HG03196 (cell line): ENCODE measurements around the gene GDPD4.

ENCODE experiments used
- ATAC-seq: cut with Tn5 transposase; IDR thresholded peaks from one replicate; pipeline ENCODE4 v1.9.1; 2021; ENCODE audit not compliant: unreplicated experiment

The GDPD4 gene

DNA sequence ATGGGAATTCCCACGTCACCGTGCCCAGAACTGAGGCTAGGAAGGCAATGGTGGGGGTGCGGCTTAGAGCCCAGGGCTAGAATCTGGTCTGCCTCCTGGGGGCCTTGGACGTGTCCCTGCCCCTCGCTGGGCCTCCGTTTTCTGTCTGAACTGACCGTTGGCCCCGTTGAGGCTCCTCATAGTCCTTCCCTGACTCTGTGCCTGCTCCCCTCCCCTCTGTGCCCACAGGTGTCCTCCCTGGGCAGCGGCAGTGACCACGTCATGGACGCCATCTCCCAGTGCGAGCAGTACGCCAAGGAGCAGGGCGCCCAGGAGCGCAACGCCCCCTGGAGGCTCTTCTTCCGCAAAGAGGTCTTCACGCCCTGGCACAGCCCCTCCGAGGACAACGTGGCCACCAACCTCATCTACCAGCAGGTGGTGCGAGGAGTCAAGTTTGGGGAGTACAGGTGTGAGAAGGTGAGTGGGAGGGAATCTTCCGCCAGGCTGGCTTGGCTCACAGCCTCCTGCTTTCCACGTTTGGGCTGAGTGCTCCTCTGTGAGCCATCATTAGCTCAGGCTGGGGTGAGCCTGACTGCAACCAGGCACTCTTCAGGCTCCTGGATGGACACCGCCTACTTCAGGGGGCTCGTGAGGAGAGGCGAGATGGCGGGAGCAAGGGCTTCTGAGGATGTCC is 109.5 kb downstream of the GDPD4 start:
- ATAC-seq, result no peak

DNA sequence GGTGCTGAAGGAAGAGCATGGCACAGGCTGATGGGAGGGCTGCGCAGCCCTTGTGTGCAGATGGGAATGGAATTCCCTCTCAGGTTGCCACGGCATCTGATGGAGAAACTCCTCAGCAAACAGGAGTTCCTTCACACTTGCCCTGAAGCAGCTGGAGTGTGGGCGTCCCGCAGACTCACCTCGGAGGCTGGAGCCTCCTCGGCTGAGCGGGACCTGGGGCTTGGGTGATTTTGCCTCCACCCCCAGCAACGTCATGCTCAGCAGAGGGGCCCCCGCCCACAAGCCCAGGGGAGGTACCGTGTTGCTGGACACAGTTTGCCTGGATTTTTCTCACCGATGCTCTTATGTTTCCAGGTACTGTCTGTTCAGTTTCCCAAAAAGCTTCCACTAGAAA is 110.1 kb downstream of the GDPD4 start:
- no peak for ATAC-seq

DNA sequence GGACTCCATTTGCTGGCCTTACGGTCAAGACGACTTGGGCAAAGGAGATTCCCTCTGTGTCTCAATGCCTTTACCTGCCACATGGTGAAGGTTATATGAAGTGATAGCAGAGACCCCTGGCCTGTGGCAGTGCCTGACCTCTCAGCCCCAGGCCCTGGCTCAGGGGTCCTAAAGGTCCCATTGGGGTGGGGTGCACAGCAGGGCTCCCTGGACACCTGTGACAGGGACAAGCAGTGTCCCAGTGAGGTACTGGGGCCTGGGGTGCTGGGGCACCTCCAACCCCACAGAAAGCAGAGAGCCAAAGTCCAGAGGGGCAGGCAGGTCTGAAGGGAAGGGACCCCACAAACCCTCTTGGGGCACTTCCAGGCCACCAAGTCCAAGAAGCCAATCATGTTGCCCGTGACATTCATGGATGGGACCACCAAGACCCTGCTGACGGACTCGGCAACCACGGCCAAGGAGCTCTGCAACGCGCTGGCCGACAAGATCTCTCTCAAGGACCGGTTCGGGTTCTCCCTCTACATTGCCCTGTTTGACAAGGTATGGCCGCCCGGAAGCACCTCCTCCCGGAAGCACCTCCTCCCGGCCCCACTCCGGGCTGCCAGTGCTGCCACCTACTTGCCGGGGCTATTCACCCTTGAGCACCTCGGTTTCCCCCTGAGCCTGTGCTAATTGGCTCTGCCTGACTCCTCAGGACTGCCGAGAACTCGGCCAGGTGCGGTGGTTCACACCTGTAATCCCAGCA is 111.0 kb downstream of the GDPD4 start:
- ATAC-seq, result no peak

- ATAC-seq, result no peak
Observed at GRCh38 chr11:77189588-77190210, 111.8 kb downstream of the GDPD4 start.

- no peak for ATAC-seq
Observed at GRCh38 chr11:77188633-77189491, 112.6 kb downstream of the GDPD4 start.

- no peak for ATAC-seq
Observed at GRCh38 chr11:77187776-77188632, 113.5 kb downstream of the GDPD4 start.

DNA sequence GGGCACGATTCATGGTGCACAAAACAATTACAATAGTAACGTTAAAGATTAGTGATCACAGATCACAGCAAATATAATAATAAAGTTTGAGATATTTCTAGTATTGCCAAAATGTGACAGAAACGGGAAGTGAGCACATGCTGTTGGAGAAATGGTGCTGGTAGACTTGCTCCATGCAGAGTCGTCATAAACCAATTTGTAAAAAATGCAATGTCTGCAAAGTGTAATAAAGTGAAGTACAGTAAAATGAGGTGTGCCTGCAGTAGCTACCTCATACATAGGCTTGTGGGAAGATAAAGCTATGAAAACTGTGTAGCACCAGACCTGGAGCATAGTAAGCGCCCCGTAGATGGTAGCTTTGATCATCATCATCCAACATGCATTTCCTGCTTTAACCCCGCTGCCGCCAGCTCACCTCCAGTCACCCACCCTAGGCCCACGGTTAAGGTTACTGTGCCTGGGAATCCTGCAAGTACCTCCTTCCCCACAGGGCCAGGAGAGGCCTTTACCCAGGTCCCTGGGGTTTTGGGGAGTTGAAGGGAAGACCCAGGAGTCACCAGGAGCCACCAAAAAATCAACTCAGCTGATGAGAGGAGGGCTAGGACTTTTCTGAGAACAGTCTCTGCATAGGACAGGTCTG is 114.3 kb downstream of the GDPD4 start:
- ATAC-seq, result no peak

DNA sequence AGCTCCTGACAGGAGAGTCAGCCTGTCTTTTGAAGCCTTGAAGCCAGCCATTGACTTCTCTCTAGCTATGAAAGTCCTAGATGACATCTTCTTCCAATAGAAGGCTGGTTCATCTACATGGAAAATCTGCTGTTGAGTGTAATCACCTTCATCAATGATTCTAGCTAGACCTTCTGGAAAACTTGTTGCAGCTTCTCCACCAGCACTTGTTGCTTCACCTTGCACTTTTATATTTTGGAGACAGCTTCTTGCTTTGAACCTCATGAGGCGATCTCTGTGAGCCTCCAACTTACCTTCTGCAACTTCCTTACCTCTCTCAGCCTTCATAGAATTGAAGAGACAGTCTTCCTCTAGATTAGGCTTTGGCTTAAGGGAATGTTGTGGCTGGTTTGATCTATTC is 115.2 kb downstream of the GDPD4 start:
- ATAC-seq, result no peak

GRCh38 chr11:77184136-77184860 is 117.2 kb downstream of the GDPD4 start:
- ATAC-seq, result no peak

DNA sequence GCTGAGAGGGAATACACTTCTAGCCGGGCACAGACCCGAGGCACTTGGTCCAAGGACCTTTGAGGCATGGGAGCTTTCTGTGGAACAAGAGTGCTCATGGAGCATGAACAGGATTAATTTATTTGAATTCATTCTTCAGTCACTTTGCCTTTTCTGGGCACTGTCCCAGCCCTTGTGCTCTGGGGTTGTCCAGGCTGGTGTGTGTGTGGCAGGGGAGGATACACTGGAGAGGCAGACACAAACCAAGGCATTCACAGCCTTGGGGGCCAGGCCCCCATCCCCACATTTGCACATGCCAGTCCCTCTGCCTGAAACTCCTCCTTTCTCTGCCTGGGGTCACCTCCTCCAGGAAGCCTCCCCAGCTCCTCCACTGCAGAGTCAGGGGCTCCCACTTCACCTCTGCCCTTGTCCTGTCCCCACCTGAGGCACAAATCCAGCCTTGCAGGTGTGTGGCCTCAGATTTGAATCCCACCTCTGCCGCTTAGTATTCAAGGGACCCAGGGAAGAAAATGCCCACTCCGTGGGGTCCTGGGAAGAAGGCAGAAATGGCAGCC is 118.0 kb downstream of the GDPD4 start:
- ATAC-seq, result no peak

GRCh38 chr11:77182542-77183430 is 118.7 kb downstream of the GDPD4 start:
- no peak for ATAC-seq

GRCh38 chr11:77181799-77182541 is 119.5 kb downstream of the GDPD4 start:
- no peak for ATAC-seq

GRCh38 chr11:77181226-77181625 is 120.3 kb downstream of the GDPD4 start:
- ATAC-seq, result no peak

GRCh38 chr11:77180346-77180745 is 121.1 kb downstream of the GDPD4 start:
- ATAC-seq, result no peak

- ATAC-seq, result no peak
Observed at GRCh38 chr11:77179681-77180080, 121.8 kb downstream of the GDPD4 start.

- ATAC-seq, result no peak
Observed at GRCh38 chr11:77179048-77179447, 122.4 kb downstream of the GDPD4 start.

DNA sequence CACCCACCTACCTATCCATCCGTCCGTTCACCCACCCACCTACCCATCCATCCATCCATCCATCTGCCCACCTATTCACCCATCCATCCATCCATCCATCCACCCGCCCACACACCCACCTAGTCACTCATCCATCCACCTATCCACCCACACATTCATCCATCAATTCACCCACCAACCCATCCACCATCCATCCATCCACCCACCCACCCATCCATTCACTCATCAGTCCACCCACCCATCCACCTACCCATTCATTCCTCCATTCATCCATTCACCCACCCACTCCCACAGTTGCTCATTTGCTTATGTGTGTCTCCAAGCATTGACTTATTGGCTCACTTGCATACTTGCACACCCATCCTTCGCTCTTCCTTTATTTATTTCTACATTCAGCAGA is 123.3 kb downstream of the GDPD4 start:
- ATAC-seq, result no peak
